GM12878 (cell line): ENCODE results near the gene ACTR5. TPM values are rescaled to one million over a fixed set of nuclear protein-coding genes. Genes with fewer than 3 reads are reported as not detected.
"Not testable (repeated sequence)": the region's sequence is repeated elsewhere in the genome, so short reads cannot be mapped to it uniquely, and the experiment has no call there.

Experiments
- ATAC-seq: fragments of 200-7000 bp; cut with Tn5 transposase; 3 replicates; pipeline ENCODE4 v1.9.1; 2020; ENCODE audit warnings: mild to moderate bottlenecking, moderate library complexity
- BruUV-seq: library from RNA; stranded (reverse); fragments of 400-500 nt; replicated peaks from 2 replicates; lab custom pipeline; 2021; lab: Mats Ljungman, UMichigan
- CTCF ChIA-PET: fragments of 300-600 bp; sonication (Branson Sonifier 250); formaldehyde crosslinking; extraction: SDS; loops from one replicate; lab custom pipeline; 2021; ENCODE audit warnings: inconsistent platforms; lab: Yijun Ruan, JAX
- POLR2A ChIA-PET: fragments of 350-600 bp; formaldehyde crosslinking; extraction: SDS; loops from one replicate; lab custom pipeline; 2021; ENCODE audit warnings: inconsistent platforms; lab: Charles Lee
- RAD21 ChIA-PET: fragments of 300-600 bp; sonication (Branson Sonifier 250); formaldehyde crosslinking; loops from one replicate; lab custom pipeline; 2023; ENCODE audit warnings: antibody characterized with exemption; ENCODE audit not compliant: unreplicated experiment; lab: Charles Lee
- SMC1A ChIA-PET: fragments of 300-600 bp; sonication (Branson Sonifier 250); formaldehyde crosslinking; loops from one replicate; lab custom pipeline; 2023; ENCODE audit not compliant: unreplicated experiment, uncharacterized antibody; lab: Charles Lee
- DNase-seq: peaks from one replicate; pipeline ENCODE4 v3.0.0-alpha.2; 2011; ENCODE audit warnings: low read depth, low spot score
- FAIRE-seq: peaks from 3 replicates; lab custom pipeline; 2011; peaks lifted over from hg19 to GRCh38; lab: Jason Lieb, UNC
- H2AFZ ChIP-seq: 2 replicates; pipeline ENCODE4 v1.6.0; 2011; ENCODE audit warnings: low read depth, low read length, control low read depth; ENCODE audit not compliant: control insufficient read depth
- H3K27ac ChIP-seq: 2 replicates; pipeline ENCODE4 v1.5.1; 2011; ENCODE audit warnings: control low read depth; ENCODE audit not compliant: control insufficient read depth, insufficient read depth
- H3K27me3 ChIP-seq, 2 experiments: replicated peaks in 1 of 2; 2 replicates each; pipeline versions ENCODE4 v1.6.0 to v1.6.1; 2011; ENCODE audit warnings: low read length in 1 of 2; ENCODE audit not compliant: control insufficient read depth in 2 of 2, insufficient read depth in 2 of 2
- H3K36me3 ChIP-seq, 2 experiments: 2 replicates each; pipeline ENCODE4 v1.5.1; 2011; ENCODE audit warnings: low read length in 1 of 2; ENCODE audit not compliant: control insufficient read depth in 2 of 2, insufficient read depth in 2 of 2
- H3K4me1 ChIP-seq: 2 replicates; pipeline ENCODE4 v1.6.1; 2011; ENCODE audit warnings: mild to moderate bottlenecking, low read length, moderate library complexity, mixed read lengths; ENCODE audit not compliant: control insufficient read depth, insufficient read depth
- H3K4me2 ChIP-seq: 2 replicates; pipeline ENCODE4 v1.6.0; 2011; ENCODE audit warnings: control low read depth; ENCODE audit not compliant: control insufficient read depth, insufficient read depth
- H3K4me3 ChIP-seq: fragments of 200-600 bp; sonication (generic); 2 replicates; pipeline ENCODE4 v1.5.1; 2016
- H3K79me2 ChIP-seq: 2 replicates; pipeline ENCODE4 v1.6.0; 2011; ENCODE audit warnings: low read length; ENCODE audit not compliant: control insufficient read depth, insufficient read depth
- H3K9ac ChIP-seq: 2 replicates; pipeline ENCODE4 v1.8.0; 2011; ENCODE audit warnings: low read length, control low read depth, mixed read lengths; ENCODE audit not compliant: control insufficient read depth, insufficient read depth
- H3K9me3 ChIP-seq: replicated peaks from 3 replicates; pipeline ENCODE4 v1.5.1; 2011; ENCODE audit warnings: mild to moderate bottlenecking, low read length; ENCODE audit not compliant: control insufficient read depth, insufficient read depth
- H4K20me1 ChIP-seq: 2 replicates; pipeline ENCODE4 v1.6.0; 2011; ENCODE audit not compliant: control insufficient read depth, insufficient read depth
- ASH2L ChIP-seq: fragments of 300-600, 200-600 bp; sonication (generic); IDR thresholded peaks from 2 replicates; pipeline ENCODE4 v1.6.1; 2017; ENCODE audit warnings: low read depth, mild to moderate bottlenecking, borderline replicate concordance
- BMI1 ChIP-seq: fragments of 450-650 bp; IDR thresholded peaks from 2 replicates; pipeline ENCODE4 v1.6.1; 2016; ENCODE audit warnings: mild to moderate bottlenecking, moderate library complexity, borderline replicate concordance
- CREB1 ChIP-seq: IDR thresholded peaks from 2 replicates; pipeline ENCODE4 v1.6.1; 2012; ENCODE audit warnings: low read depth, mild to moderate bottlenecking, inconsistent platforms
- IKZF1 ChIP-seq: fragments of 450-650 bp; conservative IDR thresholded peaks from 2 replicates; pipeline ENCODE4 v1.6.1; 2017; ENCODE audit warnings: antibody characterized with exemption, mild to moderate bottlenecking
- MAX ChIP-seq: IDR thresholded peaks from 2 replicates; pipeline ENCODE4 v1.6.1; 2012; ENCODE audit warnings: low read depth, low read length, improper control_type of control experiment
- MEF2B ChIP-seq: fragments of 450-650 bp; IDR thresholded peaks from 2 replicates; pipeline ENCODE4 v1.6.1; 2018; ENCODE audit warnings: mild to moderate bottlenecking, moderate library complexity; ENCODE audit not compliant: partially characterized antibody, poor library complexity, severe bottlenecking
- MTA3 ChIP-seq: IDR thresholded peaks from 2 replicates; pipeline ENCODE4 v1.6.1; 2012; ENCODE audit warnings: low read length, inconsistent platforms, borderline replicate concordance
- NBN ChIP-seq: fragments of 450-650 bp; IDR thresholded peaks from 2 replicates; pipeline ENCODE4 v1.6.1; 2016
- NFIC ChIP-seq: IDR thresholded peaks from 2 replicates; pipeline ENCODE4 v1.6.1; 2012; ENCODE audit warnings: low read depth, mild to moderate bottlenecking, inconsistent platforms, low read length, moderate library complexity
- RAD51 ChIP-seq: fragments of 450-650 bp; IDR thresholded peaks from 2 replicates; pipeline ENCODE4 v1.6.1; 2016; ENCODE audit warnings: moderate library complexity, mild to moderate bottlenecking, inconsistent platforms
- RCOR1 ChIP-seq: conservative IDR thresholded peaks from 2 replicates; pipeline ENCODE4 v1.6.1; 2012; ENCODE audit warnings: low read depth, low read length, improper control_type of control experiment
- RUNX3 ChIP-seq: IDR thresholded peaks from 2 replicates; pipeline ENCODE4 v1.6.1; 2012; ENCODE audit warnings: low read length, inconsistent platforms
- SUPT20H ChIP-seq: IDR thresholded peaks from 2 replicates; pipeline ENCODE4 v1.6.1; 2011; ENCODE audit warnings: low read depth, mild to moderate bottlenecking, low read length, moderate library complexity, borderline replicate concordance; ENCODE audit not compliant: control insufficient read depth
- TCF12 ChIP-seq: IDR thresholded peaks from 2 replicates; pipeline ENCODE4 v1.6.1; 2011; ENCODE audit warnings: low read depth, mild to moderate bottlenecking, low read length
- ZNF24 ChIP-seq: fragments of 450-650 bp; IDR thresholded peaks from 2 replicates; pipeline ENCODE4 v1.6.1; 2017; ENCODE audit warnings: antibody characterized with exemption, mild to moderate bottlenecking
- WGBS: methylation state at CpG from one replicate; pipeline ENCODE4 v1.1.6; 2016; ENCODE audit warnings: low lambda C conversion rate; ENCODE audit not compliant: insufficient replicate concordance, insufficient coverage; ENCODE audit errors: missing lambda C conversion rate; 5-methylcytosine and 5-hydroxymethylcytosine counted together
- in situ Hi-C: fragments of 300-500 bp; cut with MboI; formaldehyde crosslinking; loops from 9 replicates; pipeline ENCODE4 v1.14.3; 2018; ENCODE audit warnings: mixed read lengths
- intact Hi-C: fragments of 100-400 bp; cut with micrococcal nuclease; formaldehyde crosslinking; loops from one replicate; pipeline ENCODE4 v1.14.2; 2022; ENCODE audit not compliant: unreplicated experiment
- polyA plus RNA-seq, 11 experiments: library from polyadenylated mRNA; depleted of rRNA in 4 of 11; unstranded in 6 of 11; stranded (reverse) in 5 of 11; fragments of >200 nt; fragmentation: Nextera tagmentation in 4 of 11; fragmentation: Illumina TruSeq in 1 of 11; extraction: Ambion mirVana in 4 of 11; extraction: Trizol in 1 of 11; gene quantifications; 1 replicate in 1 of 11; 2 replicates in 10 of 11; pipeline versions ENCODE4 v1.2.1 to v1.2.3, GENCODE V29; 2011 to 2016; ENCODE audit warnings: inconsistent platforms in 2 of 11, missing spikeins in 2 of 11, low read depth in 1 of 11
- total RNA-seq, 4 experiments: library from RNA; depleted of rRNA in 3 of 4; stranded (reverse); fragments of >200 nt in 3 of 4; fragmentation: Illumina TruSeq in 1 of 4; extraction: Trizol in 1 of 4; gene quantifications; 2 replicates each; pipeline versions ENCODE4 v1.2.1 to v1.2.3, GENCODE V29; 2013 to 2021
- TF ChIP-seq, protein P1 (sequence below): fragments of 450-650 bp; formaldehyde crosslinking; IDR thresholded peaks from 2 replicates; pipeline ENCODE4 v1.4.0; 2020; ENCODE audit warnings: mild to moderate bottlenecking, moderate library complexity

The ACTR5 gene
- total and polyA plus RNA-seq, 10 of the 15 experiments (the other 5 are each of a cell fraction or from before 2014, with no cell fraction given) = 0.52 to 14.7 (median 8.8) TPM

GRCh38 chr20:38794057-38794456, 45.8 kb downstream of the ACTR5 start:
- H3K36me3 ChIP-seq, BruUV-seq, SMC1A ChIA-PET, H2AFZ ChIP-seq, FAIRE-seq, H3K27me3 ChIP-seq, CTCF ChIA-PET, H3K79me2 ChIP-seq, intact Hi-C loops, H3K4me2 ChIP-seq, H3K9me3 ChIP-seq, in situ Hi-C loops, H3K4me3 ChIP-seq, ATAC-seq, H3K9ac ChIP-seq, H3K4me1 ChIP-seq, POLR2A ChIA-PET, RAD21 ChIA-PET, DNase-seq, H4K20me1 ChIP-seq, H3K27ac ChIP-seq: not testable (repeated sequence)
- 86% methylated on average over 5 of the region's 5 CpGs for WGBS

DNA sequence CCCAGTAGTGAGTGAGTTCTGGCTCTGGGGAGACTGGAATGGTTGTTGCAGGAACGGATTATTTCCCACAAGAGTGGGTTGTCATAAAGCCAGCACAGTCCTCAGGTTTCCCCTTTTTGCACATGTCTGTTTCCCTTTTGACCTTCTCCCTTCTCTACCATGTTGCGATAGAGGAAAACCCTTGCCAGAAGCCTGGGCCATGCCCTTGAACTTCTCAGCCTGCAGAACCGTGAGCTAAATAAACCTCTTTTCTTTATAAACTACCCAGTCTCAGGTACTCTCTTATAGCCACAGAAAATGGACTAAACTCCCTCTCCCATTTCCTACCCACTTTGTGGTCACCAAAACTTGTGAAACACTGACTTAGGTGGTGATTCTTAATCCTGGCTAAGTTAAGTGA, 50.0 kb downstream of the ACTR5 start:
- no peaks in the 10 kb centered on the region for H3K36me3 ChIP-seq
- intact Hi-C loops (no loop called here), in situ Hi-C loops (no loop called here)
- H3K9me3 ChIP-seq = peaks cover 5% of the 10 kb centered on the region; the same call in 2 of the 3 replicates
- POLR2A ChIA-PET = no interaction called here
- RAD21 ChIA-PET = no interaction called here
- CTCF ChIA-PET = interaction anchor here (2.1 kb wide), 1 partner anchor 47 kb away, joined by 10 read pairs; no protein-coding TSS in a partner anchor
- no peak overlapping the region for H3K4me2 ChIP-seq
- FAIRE-seq (no peak), ATAC-seq (no peak), DNase-seq (no peak)
- 77% methylated on average over 3 of the region's 3 CpGs for WGBS
- no peak overlapping the region for H3K9ac ChIP-seq
- H4K20me1 ChIP-seq = no peaks in the 10 kb centered on the region
- no peaks in the 10 kb centered on the region for H3K79me2 ChIP-seq
- H3K4me3 ChIP-seq = no peak overlapping the region
- H2AFZ ChIP-seq = no peak overlapping the region
- BruUV-seq = no TSS peak
- SMC1A ChIA-PET = interaction anchor here (1.3 kb wide), 1 partner anchor 123 kb away, joined by 3 read pairs; no protein-coding TSS in a partner anchor
- no peaks in the 10 kb centered on the region for H3K27me3 ChIP-seq
- no peak overlapping the region for H3K27ac ChIP-seq
- no peaks in the 10 kb centered on the region for H3K4me1 ChIP-seq
- TF ChIP-seq ZNF24 (no peak), IKZF1 (no peak), BMI1 (no peak), RUNX3 (no peak), MEF2B (no peak), RCOR1 (no peak), ASH2L (no peak), NFIC (no peak), NBN (no peak), CREB1 (no peak), TCF12 (no peak), MAX (no peak), RAD51 (no peak), MTA3 (no peak), SUPT20H (no peak)
- TF ChIP-seq, protein P1, sequence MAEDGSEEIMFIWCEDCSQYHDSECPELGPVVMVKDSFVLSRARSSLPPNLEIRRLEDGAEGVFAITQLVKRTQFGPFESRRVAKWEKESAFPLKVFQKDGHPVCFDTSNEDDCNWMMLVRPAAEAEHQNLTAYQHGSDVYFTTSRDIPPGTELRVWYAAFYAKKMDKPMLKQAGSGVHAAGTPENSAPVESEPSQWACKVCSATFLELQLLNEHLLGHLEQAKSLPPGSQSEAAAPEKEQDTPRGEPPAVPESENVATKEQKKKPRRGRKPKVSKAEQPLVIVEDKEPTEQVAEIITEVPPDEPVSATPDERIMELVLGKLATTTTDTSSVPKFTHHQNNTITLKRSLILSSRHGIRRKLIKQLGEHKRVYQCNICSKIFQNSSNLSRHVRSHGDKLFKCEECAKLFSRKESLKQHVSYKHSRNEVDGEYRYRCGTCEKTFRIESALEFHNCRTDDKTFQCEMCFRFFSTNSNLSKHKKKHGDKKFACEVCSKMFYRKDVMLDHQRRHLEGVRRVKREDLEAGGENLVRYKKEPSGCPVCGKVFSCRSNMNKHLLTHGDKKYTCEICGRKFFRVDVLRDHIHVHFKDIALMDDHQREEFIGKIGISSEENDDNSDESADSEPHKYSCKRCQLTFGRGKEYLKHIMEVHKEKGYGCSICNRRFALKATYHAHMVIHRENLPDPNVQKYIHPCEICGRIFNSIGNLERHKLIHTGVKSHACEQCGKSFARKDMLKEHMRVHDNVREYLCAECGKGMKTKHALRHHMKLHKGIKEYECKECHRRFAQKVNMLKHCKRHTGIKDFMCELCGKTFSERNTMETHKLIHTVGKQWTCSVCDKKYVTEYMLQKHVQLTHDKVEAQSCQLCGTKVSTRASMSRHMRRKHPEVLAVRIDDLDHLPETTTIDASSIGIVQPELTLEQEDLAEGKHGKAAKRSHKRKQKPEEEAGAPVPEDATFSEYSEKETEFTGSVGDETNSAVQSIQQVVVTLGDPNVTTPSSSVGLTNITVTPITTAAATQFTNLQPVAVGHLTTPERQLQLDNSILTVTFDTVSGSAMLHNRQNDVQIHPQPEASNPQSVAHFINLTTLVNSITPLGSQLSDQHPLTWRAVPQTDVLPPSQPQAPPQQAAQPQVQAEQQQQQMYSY (CRISPR knock-in tag) = no peak
